ENCODE results near the gene CNGB1. TPM values are rescaled to one million over a fixed set of nuclear protein-coding genes. Genes with fewer than 3 reads are reported as not detected.
A peak's percentile ranks its signal among the peaks of the same experiment; 100 is the strongest.
"Not testable (repeated sequence)": the region's sequence is repeated elsewhere in the genome, so short reads cannot be mapped to it uniquely, and the experiment has no call there.

CNGB1 gene
- total RNA-seq, 1 experiment from 2014 or later, result not detected

DNA sequence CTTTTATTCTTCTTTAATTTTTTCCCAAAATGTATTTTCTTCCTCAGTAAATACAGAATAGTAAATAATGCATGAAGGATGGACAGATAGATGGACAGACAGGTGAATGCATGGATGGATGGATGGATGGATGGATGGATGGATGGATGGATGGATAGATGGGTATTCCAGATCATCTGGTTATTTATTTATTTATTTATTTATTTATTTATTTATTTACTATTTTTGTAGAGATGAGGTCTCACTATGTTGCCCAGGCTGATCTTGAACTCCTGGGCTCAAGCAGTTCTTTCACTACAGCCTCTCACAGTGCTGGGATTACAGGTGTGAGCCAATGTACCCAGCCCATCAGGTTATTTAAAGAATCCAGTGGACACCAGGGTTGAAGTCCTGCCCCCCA is 53.0 kb downstream of the CNGB1 start:
- H3K27ac ChIP-seq (ENCODE audit: low read depth, low read length); CTCF ChIA-PET; DNase-seq (ENCODE audit: low read depth, low spot score); H3K27me3 ChIP-seq (ENCODE audit: insufficient read depth, low read length); H3K9me2 ChIP-seq (ENCODE audit: insufficient read depth); H4K20me1 ChIP-seq (ENCODE audit: insufficient read depth); BruUV-seq (replicated peaks); H3K4me3 ChIP-seq (replicated peaks in 1 of 2; ENCODE audit: low read depth in 1 of 2, low read length in 2 of 2); H3K79me2 ChIP-seq (ENCODE audit: insufficient read depth, low read length); ATAC-seq; H3K9ac ChIP-seq (ENCODE audit: low read length); H3K4me2 ChIP-seq (ENCODE audit: low read length); H3K36me3 ChIP-seq (ENCODE audit: control insufficient read depth in 1 of 2, insufficient read depth in 2 of 2, low read length in 2 of 2); H3K9me3 ChIP-seq (ENCODE audit: control insufficient read depth in 1 of 2, insufficient read depth in 1 of 2, low read depth in 1 of 2, low read length in 2 of 2); H2AFZ ChIP-seq (ENCODE audit: low read depth, low read length, poor library complexity, severe bottlenecking); RAD21 ChIA-PET (ENCODE audit: low non-redundant PET in 1 of 2, low total read pairs in 2 of 2, uncharacterized antibody in 2 of 2, unreplicated experiment in 2 of 2); POLR2A ChIA-PET; H3K4me1 ChIP-seq (ENCODE audit: control insufficient read depth in 1 of 2, insufficient read depth in 2 of 2, low read length in 2 of 2): not testable (repeated sequence)
- intact Hi-C loops (cut with micrococcal nuclease), result loop anchor here (5.0 kb wide), 1 partner anchor 374 kb away; no protein-coding TSS in a partner anchor

DNA sequence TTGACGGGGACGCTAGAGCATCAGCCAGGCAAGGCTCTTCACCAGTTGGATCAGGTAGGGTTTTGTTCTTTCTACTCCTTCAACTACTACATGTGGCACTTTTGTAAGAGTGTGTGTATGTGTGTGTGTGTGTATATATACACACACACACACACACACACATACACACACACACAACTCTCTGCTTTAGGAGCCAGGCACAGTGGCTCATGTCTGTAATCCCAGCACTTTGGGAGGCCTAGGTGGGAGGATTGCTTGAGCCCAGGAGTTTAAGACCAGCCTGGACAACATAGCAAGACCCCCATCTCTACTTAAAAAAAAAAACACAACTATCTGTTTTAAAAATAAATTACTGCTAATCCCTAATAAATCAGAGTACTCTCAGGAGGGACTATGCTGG is 53.4 kb downstream of the CNGB1 start:
- H3K4me1 ChIP-seq (ENCODE audit: control insufficient read depth in 1 of 2, insufficient read depth in 2 of 2, low read length in 2 of 2); H3K36me3 ChIP-seq (ENCODE audit: control insufficient read depth in 1 of 2, insufficient read depth in 2 of 2, low read length in 2 of 2); POLR2A ChIA-PET; H3K9me3 ChIP-seq (ENCODE audit: control insufficient read depth in 1 of 2, insufficient read depth in 1 of 2, low read depth in 1 of 2, low read length in 2 of 2); BruUV-seq (replicated peaks); H3K79me2 ChIP-seq (ENCODE audit: insufficient read depth, low read length); H3K27me3 ChIP-seq (ENCODE audit: insufficient read depth, low read length); H4K20me1 ChIP-seq (ENCODE audit: insufficient read depth); H3K27ac ChIP-seq (ENCODE audit: low read depth, low read length); H3K9me2 ChIP-seq (ENCODE audit: insufficient read depth); H3K9ac ChIP-seq (ENCODE audit: low read length); H3K4me3 ChIP-seq (replicated peaks in 1 of 2; ENCODE audit: low read depth in 1 of 2, low read length in 2 of 2); H2AFZ ChIP-seq (ENCODE audit: low read depth, low read length, poor library complexity, severe bottlenecking); CTCF ChIA-PET; ATAC-seq; RAD21 ChIA-PET (ENCODE audit: low non-redundant PET in 1 of 2, low total read pairs in 2 of 2, uncharacterized antibody in 2 of 2, unreplicated experiment in 2 of 2); DNase-seq (ENCODE audit: low read depth, low spot score): not testable (repeated sequence)
- peak overlapping the region; percentile 28; the same call in 1 of the 2 replicates for H3K4me2 ChIP-seq (ENCODE audit: low read length)
- intact Hi-C loops (cut with micrococcal nuclease), result loop anchor here (5.0 kb wide), 1 partner anchor 375 kb away; no protein-coding TSS in a partner anchor

DNA sequence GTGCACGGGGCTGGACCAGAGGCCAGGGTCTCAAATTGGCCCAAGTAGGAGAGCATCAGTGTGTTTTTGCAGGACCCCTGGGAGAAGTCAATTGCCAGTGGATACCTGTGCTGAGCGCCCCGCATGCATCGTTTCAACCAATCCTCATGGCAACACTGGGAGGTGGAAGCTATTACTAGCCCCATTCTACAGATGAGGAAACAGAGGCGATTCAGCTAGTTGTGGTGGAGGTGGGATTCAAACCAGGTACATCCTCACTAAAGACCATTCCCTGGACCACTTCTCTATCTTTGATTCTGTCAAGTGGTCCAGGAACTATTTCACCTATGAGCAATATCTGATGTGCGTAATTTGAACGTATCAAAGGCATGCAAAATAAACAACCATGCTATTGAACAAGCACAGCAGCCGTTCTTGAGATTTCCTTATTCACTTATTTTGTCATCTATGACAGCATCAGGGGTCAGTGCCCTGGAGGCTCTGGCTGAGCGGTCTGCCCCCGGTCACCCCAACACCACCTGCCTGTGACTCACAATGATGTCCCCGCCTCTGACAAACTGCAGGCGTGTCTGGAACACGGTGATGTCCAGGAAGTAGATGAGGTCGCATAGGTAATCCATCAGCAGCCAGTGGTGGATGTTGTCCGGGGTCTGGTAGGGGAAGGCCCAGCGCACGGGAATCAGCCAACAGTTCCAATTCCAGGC is 54.0 kb downstream of the CNGB1 start:
- peaks cover 0 to 5% of the 10 kb centered on the region in 2 experiments; a peak in 2 of 4 replicates for H3K4me1 ChIP-seq (ENCODE audit: control insufficient read depth in 1 of 2, insufficient read depth in 2 of 2, low read length in 2 of 2)
- DNase-seq (ENCODE audit: low read depth, low spot score) (no peak), ATAC-seq (peak; percentile 49)
- no peak overlapping the region for H3K27ac ChIP-seq (ENCODE audit: low read depth, low read length)
- no peaks in the 10 kb centered on the region for H3K79me2 ChIP-seq (ENCODE audit: insufficient read depth, low read length)
- H3K9me2 ChIP-seq (ENCODE audit: insufficient read depth), result no peaks in the 10 kb centered on the region
- intact Hi-C loops (cut with micrococcal nuclease), result loop anchor here (5.0 kb wide), 1 partner anchor 375 kb away; no protein-coding TSS in a partner anchor
- H3K4me3 ChIP-seq (replicated peaks in 1 of 2; ENCODE audit: low read depth in 1 of 2, low read length in 2 of 2), result no peak overlapping the region
- ChIA-PET POLR2A (no interaction called here), CTCF (no interaction called here), RAD21 (ENCODE audit: low non-redundant PET in 1 of 2, low total read pairs in 2 of 2, uncharacterized antibody in 2 of 2, unreplicated experiment in 2 of 2) (no interaction called here)
- peak overlapping the region; percentile 28; the same call in 1 of the 2 replicates for H3K4me2 ChIP-seq (ENCODE audit: low read length)
- no peaks in the 10 kb centered on the region for H3K36me3 ChIP-seq (ENCODE audit: control insufficient read depth in 1 of 2, insufficient read depth in 2 of 2, low read length in 2 of 2)
- no TSS peak for BruUV-seq (replicated peaks)
- no peak overlapping the region for H3K9ac ChIP-seq (ENCODE audit: low read length)
- H4K20me1 ChIP-seq (ENCODE audit: insufficient read depth), result no peaks in the 10 kb centered on the region
- no peak overlapping the region for H2AFZ ChIP-seq (ENCODE audit: low read depth, low read length, poor library complexity, severe bottlenecking)
- H3K9me3 ChIP-seq (ENCODE audit: control insufficient read depth in 1 of 2, insufficient read depth in 1 of 2, low read depth in 1 of 2, low read length in 2 of 2), result no peaks in the 10 kb centered on the region
- no peaks in the 10 kb centered on the region for H3K27me3 ChIP-seq (ENCODE audit: insufficient read depth, low read length)
- no peak for TF ChIP-seq CBX3 (IDR thresholded peaks at IDR 0.05; ENCODE audit: low read depth)
- TF ChIP-seq POLR2A (IDR thresholded peaks at IDR 0.05; ENCODE audit: borderline replicate concordance, extremely low read depth, insufficient read depth, insufficient read length), result no peak

All from HCT116 (cell line).